IPS-15b (cell line): ENCODE data around the gene F10.

Experiments
- H3K27me3 ChIP-seq: one replicate; pipeline ENCODE4 v1.6.1; 2013; ENCODE audit warnings: low read length; ENCODE audit not compliant: control insufficient read depth, insufficient read depth
- H3K36me3 ChIP-seq: one replicate; pipeline ENCODE4 v1.6.1; 2013; ENCODE audit warnings: low read length; ENCODE audit not compliant: control insufficient read depth, insufficient read depth
- H3K4me1 ChIP-seq: one replicate; pipeline ENCODE4 v1.6.1; 2013; ENCODE audit warnings: mild to moderate bottlenecking, low read length; ENCODE audit not compliant: control insufficient read depth, insufficient read depth
- H3K4me3 ChIP-seq: one replicate; pipeline ENCODE4 v1.5.1; 2013; ENCODE audit warnings: low read depth, low read length
- H3K9ac ChIP-seq: one replicate; pipeline ENCODE4 v1.6.1; 2013; ENCODE audit warnings: low read depth, mild to moderate bottlenecking, low read length
- H3K9me3 ChIP-seq: one replicate; pipeline ENCODE4 v1.6.1; 2013; ENCODE audit warnings: mild to moderate bottlenecking, low read length; ENCODE audit not compliant: control insufficient read depth, insufficient read depth

The F10 gene

GRCh38 chr13:113080901-113081521, 41.6 kb upstream of the F10 start:
- peaks cover 8% of the 10 kb centered on the region for H3K36me3 ChIP-seq
- H3K4me3 ChIP-seq, result no peak overlapping the region
- H3K27me3 ChIP-seq, result no peaks in the 10 kb centered on the region
- H3K9ac ChIP-seq, result no peak overlapping the region
- no peaks in the 10 kb centered on the region for H3K9me3 ChIP-seq
- H3K4me1 ChIP-seq, result no peaks in the 10 kb centered on the region

GRCh38 chr13:113082198-113083021, 40.2 kb upstream of the F10 start:
- no peak overlapping the region for H3K9ac ChIP-seq
- peaks cover 5% of the 10 kb centered on the region for H3K36me3 ChIP-seq
- H3K4me1 ChIP-seq, result no peaks in the 10 kb centered on the region
- H3K9me3 ChIP-seq, result no peaks in the 10 kb centered on the region
- no peak overlapping the region for H3K4me3 ChIP-seq
- no peaks in the 10 kb centered on the region for H3K27me3 ChIP-seq

- no peaks in the 10 kb centered on the region for H3K27me3 ChIP-seq
- no peak overlapping the region for H3K9ac ChIP-seq
Observed at GRCh38 chr13:113083022-113083373, 39.6 kb upstream of the F10 start.

GRCh38 chr13:113083402-113084061, 39.1 kb upstream of the F10 start:
- Histone ChIP-seq H3K9me3 (no peaks in the 10 kb centered on the region), H3K27me3 (no peaks in the 10 kb centered on the region), H3K36me3 (peaks cover 9% of the 10 kb centered on the region), H3K9ac (no peak overlapping the region), H3K4me1 (no peaks in the 10 kb centered on the region), H3K4me3 (no peak overlapping the region)

More at GRCh38 chr13:113083022-113083373, 39.6 kb upstream of the F10 start:
- H3K36me3 ChIP-seq, result peaks cover 7% of the 10 kb centered on the region
- no peak overlapping the region for H3K4me3 ChIP-seq
- H3K4me1 ChIP-seq, result no peaks in the 10 kb centered on the region
- H3K9me3 ChIP-seq, result no peaks in the 10 kb centered on the region

GRCh38 chr13:113084094-113084942, 38.3 kb upstream of the F10 start:
- H3K9ac ChIP-seq, result no peak overlapping the region
- no peaks in the 10 kb centered on the region for H3K4me1 ChIP-seq
- peaks cover 13% of the 10 kb centered on the region for H3K36me3 ChIP-seq
- H3K27me3 ChIP-seq, result no peaks in the 10 kb centered on the region
- H3K4me3 ChIP-seq, result no peak overlapping the region
- no peaks in the 10 kb centered on the region for H3K9me3 ChIP-seq

- Histone ChIP-seq H3K4me3 (no peak overlapping the region), H3K9ac (no peak overlapping the region), H3K4me1 (peaks cover under 1% of the 10 kb centered on the region), H3K27me3 (no peaks in the 10 kb centered on the region), H3K9me3 (no peaks in the 10 kb centered on the region), H3K36me3 (peaks cover 13% of the 10 kb centered on the region)
Observed at GRCh38 chr13:113084943-113085540, 37.6 kb upstream of the F10 start.

- Histone ChIP-seq H3K9ac (no peak overlapping the region), H3K36me3 (peaks cover 13% of the 10 kb centered on the region), H3K4me1 (peaks cover 2% of the 10 kb centered on the region), H3K27me3 (no peaks in the 10 kb centered on the region), H3K9me3 (no peaks in the 10 kb centered on the region), H3K4me3 (no peak overlapping the region)
Observed at GRCh38 chr13:113086031-113086750, 36.4 kb upstream of the F10 start.

- H3K36me3 ChIP-seq, result peaks cover 16% of the 10 kb centered on the region
Observed at GRCh38 chr13:113086991-113087922, 35.3 kb upstream of the F10 start.

GRCh38 chr13:113087923-113088690, 34.5 kb upstream of the F10 start:
- H3K36me3 ChIP-seq, result peaks cover 16% of the 10 kb centered on the region
- H3K4me3 ChIP-seq, result no peak overlapping the region
- no peaks in the 10 kb centered on the region for H3K9me3 ChIP-seq
- H3K9ac ChIP-seq, result no peak overlapping the region
- H3K4me1 ChIP-seq, result peaks cover 2% of the 10 kb centered on the region
- H3K27me3 ChIP-seq, result no peaks in the 10 kb centered on the region

More at GRCh38 chr13:113086991-113087922, 35.3 kb upstream of the F10 start:
- H3K27me3 ChIP-seq, result no peaks in the 10 kb centered on the region
- H3K9ac ChIP-seq, result no peak overlapping the region
- H3K4me1 ChIP-seq, result peaks cover 2% of the 10 kb centered on the region
- no peaks in the 10 kb centered on the region for H3K9me3 ChIP-seq
- no peak overlapping the region for H3K4me3 ChIP-seq
